T-cell (primary cell): Measurements from ENCODE around the gene LIN9. TPM values are rescaled to one million over a fixed set of nuclear protein-coding genes. Genes with fewer than 3 reads are reported as not detected.
"Not testable (repeated sequence)": the region's sequence is repeated elsewhere in the genome, so short reads cannot be mapped to it uniquely, and the experiment has no call there.

Source experiments
- ATAC-seq, 4 experiments: fragments of 200-7000 bp in 3 of 4; fragments of 150-1000 bp in 1 of 4; cut with Tn5 transposase; replicated peaks in 1 of 4; 1 replicate in 3 of 4; 2 replicates in 1 of 4; pipeline ENCODE4 v1.10.0; 2021; ENCODE audit warnings: moderate library complexity in 3 of 4, mild to moderate bottlenecking in 2 of 4, moderate number of reproducible peaks in 1 of 4
- CTCF ChIA-PET, 2 donors: fragments of 300-600 bp; sonication (Branson Sonifier 250); formaldehyde crosslinking; loops; one replicate each; lab custom pipeline; 2022; ENCODE audit warnings: antibody characterized with exemption in 2 of 2; lab: Charles Lee
- POLR2A ChIA-PET, 2 donors: fragments of 300-600 bp; sonication (Branson Sonifier 250); formaldehyde crosslinking; loops; one replicate each; lab custom pipeline; 2022; ENCODE audit warnings: antibody characterized with exemption in 2 of 2; lab: Charles Lee
- DNase-seq, 35 experiments: peaks; one replicate each; pipeline versions ENCODE4 v3.0.0 to v3.0.0-alpha.2; 2013 to 2023
- H3K27ac ChIP-seq: one replicate; pipeline ENCODE4 v1.5.1; 2013; ENCODE audit warnings: low read length
- H3K27me3 ChIP-seq, 2 experiments: replicated peaks in 1 of 2; 1 replicate in 1 of 2; 2 replicates in 1 of 2; pipeline versions ENCODE4 v1.6.1 to v1.7.0; 2013; ENCODE audit warnings: low read length in 1 of 2, mixed read lengths in 1 of 2; ENCODE audit not compliant: control insufficient read depth in 2 of 2, insufficient read depth in 2 of 2; ENCODE audit errors: extremely low read depth in 1 of 2
- H3K36me3 ChIP-seq, 2 donors: 1 replicate in 1 of 2; 2 replicates in 1 of 2; pipeline versions ENCODE4 v1.6.1 to v1.7.0; 2013; ENCODE audit warnings: low read length in 1 of 2; ENCODE audit not compliant: control insufficient read depth in 2 of 2, insufficient read depth in 1 of 2; ENCODE audit errors: extremely low read depth in 1 of 2
- H3K4me1 ChIP-seq, 2 experiments: 1 replicate in 1 of 2; 2 replicates in 1 of 2; pipeline versions ENCODE4 v1.6.1 to v1.7.0; 2013; ENCODE audit warnings: low read length in 2 of 2, mixed read lengths in 1 of 2; ENCODE audit not compliant: insufficient read depth in 2 of 2, control insufficient read depth in 1 of 2; ENCODE audit errors: extremely low read depth in 1 of 2
- H3K4me3 ChIP-seq, 2 donors: 1 replicate in 1 of 2; 2 replicates in 1 of 2; pipeline versions ENCODE4 v1.5.1 to v1.7.0; 2013; ENCODE audit warnings: mild to moderate bottlenecking in 2 of 2, low read length in 1 of 2, moderate library complexity in 1 of 2; ENCODE audit not compliant: control insufficient read depth in 1 of 2; ENCODE audit errors: extremely low read depth in 1 of 2
- H3K9me3 ChIP-seq: 2 replicates; pipeline ENCODE4 v1.7.0; 2013
- H3K27ac Mint-ChIP-seq, 2 donors: one replicate each; pipeline ENCODE4 v1.8.0; 2020 to 2021; ENCODE audit warnings: mild to moderate bottlenecking in 2 of 2, mixed read lengths in 2 of 2
- H3K27me3 Mint-ChIP-seq, 2 donors: one replicate each; pipeline ENCODE4 v1.8.0; 2021 to 2022; ENCODE audit warnings: mixed read lengths in 2 of 2
- H3K36me3 Mint-ChIP-seq: one replicate; pipeline ENCODE4 v1.8.0; 2021; ENCODE audit warnings: mixed read lengths
- H3K4me1 Mint-ChIP-seq, 3 donors: one replicate each; pipeline ENCODE4 v1.8.0; 2020 to 2022; ENCODE audit warnings: mixed read lengths in 3 of 3, mild to moderate bottlenecking in 1 of 3
- H3K4me3 Mint-ChIP-seq, 3 donors: one replicate each; pipeline ENCODE4 v1.8.0; 2020 to 2022; ENCODE audit warnings: mild to moderate bottlenecking in 3 of 3, mixed read lengths in 3 of 3, moderate library complexity in 3 of 3
- H3K9me3 Mint-ChIP-seq, 3 donors: one replicate each; pipeline ENCODE4 v1.8.0; 2020 to 2022; ENCODE audit warnings: mixed read lengths in 3 of 3
- WGBS: methylation state at CpG from one replicate; pipeline ENCODE4 v1.1.5; 2013; ENCODE audit warnings: missing lambda C conversion rate; ENCODE audit not compliant: insufficient coverage; 5-methylcytosine and 5-hydroxymethylcytosine counted together
- total RNA-seq, 35 experiments: library from RNA in 6 of 35; stranded (reverse) in 6 of 35; fragments of 120-200 nt in 1 of 35; gene quantifications; one replicate each; pipeline versions ENCODE4 v1.2.1 to v1.2.4 and lab custom pipeline; 2013 to 2026

Gene LIN9
- total RNA-seq, 5 donors from 2014 or later (not counting 1 experiment from before 2014, with no cell fraction given), result 1.6 to 7.3 (median 5.3) TPM

GRCh38 chr1:226253933-226254332, 55.0 kb downstream of the LIN9 start:
- no peak overlapping the region for H3K27ac Mint-ChIP-seq
- Histone ChIP-seq H3K4me1 (no peaks in the 10 kb centered on the region), H3K9me3 (no peaks in the 10 kb centered on the region), H3K4me3 (no peak overlapping the region), H3K36me3 (peaks cover 0 to 10% of the 10 kb centered on the region in 2 donors), H3K27me3 (no peaks in the 10 kb centered on the region), H3K27ac (no peak overlapping the region)
- ATAC-seq (no peak), DNase-seq (no peak)
- WGBS, result no CpG with 5 or more reads among the region's 4 CpGs
- no peaks in the 10 kb centered on the region for H3K9me3 Mint-ChIP-seq
- H3K36me3 Mint-ChIP-seq, result peaks cover 17% of the 10 kb centered on the region
- no peaks in the 10 kb centered on the region for H3K27me3 Mint-ChIP-seq
- POLR2A ChIA-PET, result interaction anchor here in 1 of 2 donors (0.6 kb wide), 1 partner anchor 49 kb away, joined by 7 read pairs; no protein-coding TSS in a partner anchor
- CTCF ChIA-PET, result no interaction called here
- no peak overlapping the region for H3K4me3 Mint-ChIP-seq
- no peaks in the 10 kb centered on the region for H3K4me1 Mint-ChIP-seq

- ATAC-seq, H3K4me3 ChIP-seq, H3K27me3 ChIP-seq, H3K27me3 Mint-ChIP-seq, H3K9me3 ChIP-seq, DNase-seq, POLR2A ChIA-PET, H3K9me3 Mint-ChIP-seq, CTCF ChIA-PET, H3K4me1 Mint-ChIP-seq, H3K36me3 ChIP-seq, H3K4me3 Mint-ChIP-seq, H3K4me1 ChIP-seq, H3K27ac Mint-ChIP-seq, H3K27ac ChIP-seq: not testable (repeated sequence)
- H3K36me3 Mint-ChIP-seq, result peaks cover 23% of the 10 kb centered on the region
- WGBS, result no CpG with 5 or more reads among the region's 7 CpGs
Measured at GRCh38 chr1:226252841-226253240, 56.1 kb downstream of the LIN9 start.

GRCh38 chr1:226250511-226250910, 58.5 kb downstream of the LIN9 start:
- WGBS, result no CpG with 5 or more reads among the region's 1 CpG
- ATAC-seq (no peak), DNase-seq (no peak)
- ChIA-PET CTCF (no interaction called here), POLR2A (no interaction called here)
- Mint-ChIP-seq H3K4me1 (no peaks in the 10 kb centered on the region), H3K27me3 (no peaks in the 10 kb centered on the region), H3K9me3 (no peaks in the 10 kb centered on the region), H3K4me3 (no peak overlapping the region), H3K36me3 (peaks cover 28% of the 10 kb centered on the region), H3K27ac (no peak overlapping the region)
- Histone ChIP-seq H3K27ac (no peak overlapping the region), H3K9me3 (no peaks in the 10 kb centered on the region), H3K36me3 (peaks cover 0 to 10% of the 10 kb centered on the region in 2 donors), H3K4me1 (no peaks in the 10 kb centered on the region), H3K27me3 (no peaks in the 10 kb centered on the region), H3K4me3 (no peak overlapping the region)

- Histone ChIP-seq H3K27ac (no peak overlapping the region), H3K27me3 (no peaks in the 10 kb centered on the region), H3K4me1 (no peaks in the 10 kb centered on the region), H3K9me3 (no peaks in the 10 kb centered on the region), H3K4me3 (no peak overlapping the region), H3K36me3 (peaks cover 0 to 8% of the 10 kb centered on the region in 2 donors)
- CTCF ChIA-PET, result no interaction called here
- ATAC-seq, result no peak
- Mint-ChIP-seq H3K4me3 (no peak overlapping the region), H3K4me1 (no peaks in the 10 kb centered on the region), H3K27me3 (no peaks in the 10 kb centered on the region), H3K27ac (no peak overlapping the region), H3K36me3 (peaks cover 30% of the 10 kb centered on the region), H3K9me3 (no peaks in the 10 kb centered on the region)
- 100% methylated on average over 3 of the region's 3 CpGs for WGBS
- no peak for DNase-seq
- POLR2A ChIA-PET, result no interaction called here
Measured at GRCh38 chr1:226248796-226249195, 60.2 kb downstream of the LIN9 start.

GRCh38 chr1:226248091-226248490, 60.9 kb downstream of the LIN9 start:
- no peaks in the 10 kb centered on the region for H3K27me3 Mint-ChIP-seq
- no peak overlapping the region for H3K4me3 ChIP-seq
- no peak overlapping the region for H3K27ac ChIP-seq
- no peaks in the 10 kb centered on the region for H3K9me3 ChIP-seq
- H3K4me3 Mint-ChIP-seq, result no peak overlapping the region
- no peak overlapping the region for H3K27ac Mint-ChIP-seq
- H3K36me3 Mint-ChIP-seq, result peaks cover 30% of the 10 kb centered on the region
- H3K4me1 Mint-ChIP-seq, result no peaks in the 10 kb centered on the region
- no peak for DNase-seq
- no peak for ATAC-seq
- no CpG with 5 or more reads among the region's 2 CpGs for WGBS
- H3K27me3 ChIP-seq, result no peaks in the 10 kb centered on the region
- peaks cover 0 to 7% of the 10 kb centered on the region in 2 donors for H3K36me3 ChIP-seq
- ChIA-PET CTCF (no interaction called here), POLR2A (no interaction called here)
- no peaks in the 10 kb centered on the region for H3K4me1 ChIP-seq
- H3K9me3 Mint-ChIP-seq, result no peaks in the 10 kb centered on the region

GRCh38 chr1:226239421-226239820, 69.5 kb downstream of the LIN9 start:
- no peaks in the 10 kb centered on the region for H3K27me3 ChIP-seq
- CTCF ChIA-PET, result interaction anchor here in 1 of 2 donors (0.6 kb wide), 1 partner anchor 28 kb away, joined by 3 read pairs; no protein-coding TSS in a partner anchor
- Mint-ChIP-seq H3K27me3 (no peaks in the 10 kb centered on the region), H3K27ac (no peak overlapping the region), H3K4me3 (no peak overlapping the region), H3K9me3 (no peaks in the 10 kb centered on the region), H3K36me3 (peaks cover 28% of the 10 kb centered on the region), H3K4me1 (no peaks in the 10 kb centered on the region)
- H3K36me3 ChIP-seq, result no peaks in the 10 kb centered on the region
- H3K9me3 ChIP-seq, result no peaks in the 10 kb centered on the region
- H3K4me1 ChIP-seq, result no peaks in the 10 kb centered on the region
- no peak overlapping the region for H3K27ac ChIP-seq
- no CpG with 5 or more reads among the region's 3 CpGs for WGBS
- ATAC-seq (no peak), DNase-seq (no peak)
- no peak overlapping the region for H3K4me3 ChIP-seq
- POLR2A ChIA-PET, result no interaction called here

GRCh38 chr1:226236826-226237225, 72.1 kb downstream of the LIN9 start:
- no peak overlapping the region for H3K27ac ChIP-seq
- H3K36me3 ChIP-seq, result no peaks in the 10 kb centered on the region
- POLR2A ChIA-PET, result no interaction called here
- no peaks in the 10 kb centered on the region for H3K27me3 Mint-ChIP-seq
- H3K9me3 ChIP-seq, result no peaks in the 10 kb centered on the region
- H3K4me1 Mint-ChIP-seq, result no peaks in the 10 kb centered on the region
- ATAC-seq (no peak), DNase-seq (no peak)
- H3K36me3 Mint-ChIP-seq, result peaks cover 37% of the 10 kb centered on the region
- no peaks in the 10 kb centered on the region for H3K27me3 ChIP-seq
- no peak overlapping the region for H3K4me3 Mint-ChIP-seq
- WGBS, result 100% methylated on average over 1 of the region's 1 CpG
- no peaks in the 10 kb centered on the region for H3K9me3 Mint-ChIP-seq
- no peak overlapping the region for H3K4me3 ChIP-seq
- CTCF ChIA-PET, result no interaction called here
- H3K4me1 ChIP-seq, result no peaks in the 10 kb centered on the region
- no peak overlapping the region for H3K27ac Mint-ChIP-seq
